Hindlimb muscle (tissue), 1 donor: ENCODE measurements around the gene GNAI2. TPM values are rescaled to one million over a fixed set of nuclear protein-coding genes. Genes with fewer than 3 reads are reported as not detected.
A peak's percentile ranks its signal among the peaks of the same experiment; 100 is the strongest.
"Not testable (repeated sequence)": the region's sequence is repeated elsewhere in the genome, so short reads cannot be mapped to it uniquely, and the experiment has no call there.

Source experiments
- DNase-seq: peaks from one replicate; pipeline ENCODE4 v3.0.0-alpha.2; 2013
- polyA plus RNA-seq: library from polyadenylated mRNA; unstranded; fragments of 120-200 nt; gene quantifications from one replicate; pipeline ENCODE4 v1.2.1, GENCODE V29; 2013; ENCODE audit not compliant: insufficient read length

GNAI2 gene
- polyA plus RNA-seq, 1 donor, result 187 TPM

DNA sequence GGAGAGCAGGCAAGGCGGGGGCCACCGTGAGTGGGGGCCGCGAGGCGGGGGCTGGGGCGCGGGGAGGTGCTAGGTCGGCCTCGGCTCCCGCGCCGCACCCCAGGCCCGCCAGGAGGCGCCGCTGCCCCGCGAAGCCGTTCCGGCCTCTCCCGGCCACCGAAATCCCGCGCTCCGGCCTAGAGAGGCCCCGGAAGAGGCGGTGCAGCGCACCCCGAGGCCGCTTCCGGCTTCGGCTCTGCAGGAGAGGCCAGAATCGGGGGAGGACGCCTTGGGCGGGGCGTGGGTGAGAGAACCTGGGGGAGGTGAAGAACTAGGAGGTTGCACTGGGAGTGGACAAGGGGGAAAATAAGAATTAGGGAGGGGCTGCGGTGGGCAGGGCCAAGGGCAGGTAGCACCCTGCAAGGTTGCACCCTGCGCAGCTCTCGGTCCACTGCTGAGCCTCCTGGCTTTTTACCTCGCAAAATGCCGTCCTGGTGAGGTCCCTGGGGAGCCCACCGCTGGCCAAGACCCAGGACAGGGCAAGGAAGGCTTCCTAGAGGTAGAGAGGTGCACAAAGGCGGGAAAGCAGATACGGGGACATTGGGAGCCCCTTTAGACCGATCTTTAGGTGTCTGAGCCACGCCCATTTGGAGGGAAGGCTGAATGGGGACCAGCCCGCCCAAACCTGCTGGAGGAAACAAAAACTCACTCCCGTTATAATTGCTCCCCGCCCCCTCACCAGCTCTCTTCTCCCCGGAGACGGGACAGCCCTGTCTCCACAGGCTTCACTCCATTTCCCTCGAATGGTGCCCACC is 8.4 kb upstream of the GNAI2 start:
- peak; percentile 93 for DNase-seq

DNA sequence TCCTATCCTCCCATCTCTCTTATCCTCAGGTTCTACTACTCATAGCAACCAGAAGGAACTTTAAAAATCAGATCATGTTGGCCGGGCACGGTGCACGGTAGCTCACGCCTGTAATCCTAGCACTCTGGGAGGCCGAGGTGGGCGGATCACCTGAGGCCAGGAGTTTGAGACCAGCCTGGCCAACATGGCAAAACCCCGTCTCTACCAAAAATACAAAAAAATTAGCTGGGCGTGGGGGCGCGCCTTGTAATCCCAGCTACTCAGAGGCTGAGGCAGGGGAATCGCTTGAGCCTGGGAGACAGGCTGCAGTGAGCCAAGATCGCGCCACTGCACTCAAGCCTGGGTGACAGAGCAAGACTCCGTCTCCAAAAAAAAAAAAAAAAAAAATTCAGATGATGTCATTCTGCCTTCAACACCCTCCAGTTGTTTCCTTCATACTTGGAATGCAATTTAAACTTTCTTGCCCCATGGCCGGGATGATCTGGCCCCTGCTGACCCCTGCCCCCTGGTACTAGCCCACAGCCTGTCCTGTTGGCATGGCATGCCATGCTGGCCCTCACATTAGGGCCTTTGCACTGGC is 7.7 kb upstream of the GNAI2 start:
- not testable (repeated sequence) for DNase-seq

GRCh38 chr3:50229490-50229889 is 6.5 kb upstream of the GNAI2 start:
- no peak for DNase-seq

- no peak for DNase-seq
Measured at GRCh38 chr3:50230104-50230793, 5.8 kb upstream of the GNAI2 start.

DNA sequence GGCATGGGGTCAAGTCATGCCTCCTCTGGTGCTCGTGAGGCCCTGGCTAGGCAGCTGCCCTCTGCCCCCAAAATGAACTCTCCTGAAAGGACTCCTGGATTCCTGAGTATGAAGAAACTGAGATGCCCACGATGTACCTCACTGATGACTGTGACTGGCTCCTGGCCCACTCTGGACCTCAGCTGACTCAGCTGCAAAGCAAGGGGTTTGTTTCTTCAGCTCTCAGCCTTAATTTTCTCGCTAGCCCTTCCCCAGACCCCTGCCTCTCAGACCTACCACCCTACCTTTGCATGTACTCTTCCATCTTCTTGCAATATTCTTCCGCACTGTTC is 5.2 kb upstream of the GNAI2 start:
- DNase-seq, result no peak

- no peak for DNase-seq
Measured at GRCh38 chr3:50231581-50231980, 4.4 kb upstream of the GNAI2 start.

DNA sequence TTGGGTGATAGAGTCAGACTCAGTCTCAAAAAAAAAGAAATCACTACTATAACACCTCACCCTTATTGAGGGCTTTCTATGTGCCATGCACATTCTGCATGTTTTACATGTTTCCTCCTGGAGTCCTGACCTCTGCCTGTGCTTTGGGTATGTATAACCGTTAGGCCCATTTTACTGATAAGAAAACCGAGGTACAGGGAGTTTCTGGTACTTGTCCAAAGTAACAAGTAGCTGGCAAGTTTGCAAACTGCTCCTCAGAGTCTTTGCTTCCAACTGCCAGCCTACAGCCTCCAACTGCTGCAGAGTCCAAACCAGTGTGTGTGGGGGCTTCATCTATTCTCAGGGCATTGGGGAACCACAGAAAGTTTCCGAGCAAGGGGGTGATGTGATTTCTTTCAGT is 3.7 kb upstream of the GNAI2 start:
- no peak for DNase-seq

DNA sequence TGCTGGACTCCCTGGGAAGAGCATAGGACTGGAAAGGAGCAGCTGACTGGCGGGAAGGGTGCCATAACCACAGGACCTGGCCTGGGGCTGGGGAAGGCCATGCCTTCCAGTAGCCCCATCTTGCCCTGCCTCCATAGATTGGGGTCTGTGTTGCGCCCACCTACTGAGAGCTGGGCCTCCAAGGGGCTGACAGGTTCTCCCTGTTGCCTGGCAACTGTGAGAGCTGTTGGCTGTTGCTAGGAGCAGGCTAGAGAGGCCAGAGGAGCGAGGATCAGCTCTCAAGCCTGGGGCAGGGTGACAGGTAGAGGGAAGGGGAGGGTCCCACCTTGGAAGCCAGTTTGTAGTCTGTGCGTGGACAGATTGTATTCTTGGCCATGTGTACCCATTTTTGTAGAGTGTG is 2.8 kb upstream of the GNAI2 start:
- DNase-seq, result no peak

DNA sequence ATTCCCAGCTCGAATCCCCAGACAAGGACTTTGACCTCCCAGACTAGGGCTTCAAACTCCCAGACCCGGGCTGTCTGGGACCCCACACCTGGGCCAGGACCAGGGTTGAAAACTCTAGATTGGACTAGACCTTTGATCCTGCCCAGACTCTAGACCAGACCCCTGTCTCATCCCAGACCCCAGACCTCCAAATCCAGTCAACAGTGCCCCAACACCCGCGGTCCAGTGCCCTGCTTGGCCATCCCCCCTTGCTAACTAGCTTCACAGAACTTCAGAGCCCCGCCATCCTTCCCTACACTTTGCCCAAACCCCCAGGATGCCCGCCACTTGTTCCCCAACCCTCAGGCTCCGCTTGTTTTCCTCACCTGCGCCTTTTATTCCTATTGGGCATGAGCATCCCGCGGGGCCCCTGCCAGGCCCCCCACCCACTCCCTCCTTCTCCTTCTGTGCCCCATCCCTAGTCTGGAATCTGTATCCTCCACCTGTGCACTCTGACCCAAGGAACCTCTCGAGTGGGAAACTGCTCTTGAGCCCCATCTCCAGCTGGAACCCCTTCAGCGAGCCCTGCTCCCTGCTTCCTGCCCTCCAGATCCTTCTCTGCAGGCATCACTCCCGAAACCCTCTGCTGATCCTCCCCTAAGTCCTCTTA is 604 bp downstream of the GNAI2 start:
- no peak for DNase-seq

- DNase-seq, result no peak
Measured at GRCh38 chr3:50237133-50237651, 1.2 kb downstream of the GNAI2 start.

DNA sequence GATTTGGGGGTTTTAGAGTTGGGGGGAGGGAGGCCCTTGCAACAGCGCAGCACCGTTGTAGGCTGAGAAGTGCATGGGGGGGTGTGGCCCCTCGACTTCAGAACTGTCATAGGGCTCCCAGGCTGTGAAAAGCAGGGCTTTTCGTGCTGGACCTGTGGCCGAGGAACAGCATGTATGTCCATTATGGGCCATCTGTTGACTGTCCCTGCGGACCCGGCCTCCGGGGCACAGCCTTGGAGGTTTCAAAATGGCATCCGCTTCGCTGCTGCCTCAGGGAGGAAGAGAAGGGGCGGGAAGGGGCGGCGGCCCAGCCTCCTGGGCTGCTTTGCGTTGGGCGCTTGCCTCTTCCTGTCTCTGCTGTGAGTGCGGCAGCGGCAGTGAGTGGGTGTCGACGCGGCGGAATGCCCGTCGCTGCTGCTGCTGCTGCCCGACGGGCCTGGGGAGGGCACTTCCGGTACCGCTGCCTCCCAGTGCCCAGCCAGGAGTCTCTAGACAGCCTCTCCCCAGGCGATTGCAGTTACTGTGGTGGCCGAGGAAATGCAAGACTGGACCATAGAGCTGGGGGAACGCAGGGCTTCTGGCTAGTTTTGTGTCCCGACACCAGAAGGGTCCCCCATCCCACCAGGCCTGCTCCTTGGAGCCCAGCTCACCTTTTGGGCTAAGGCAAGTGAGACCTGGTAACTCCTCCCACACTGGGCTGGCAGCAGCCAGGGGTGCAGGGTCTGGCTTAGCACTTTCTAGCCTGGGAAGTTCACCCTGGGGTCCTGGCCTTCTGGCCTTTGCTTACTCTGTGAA is 1.9 kb downstream of the GNAI2 start:
- peak; percentile 72 for DNase-seq

GRCh38 chr3:50238549-50239026 is 2.6 kb downstream of the GNAI2 start:
- DNase-seq, result no peak

DNA sequence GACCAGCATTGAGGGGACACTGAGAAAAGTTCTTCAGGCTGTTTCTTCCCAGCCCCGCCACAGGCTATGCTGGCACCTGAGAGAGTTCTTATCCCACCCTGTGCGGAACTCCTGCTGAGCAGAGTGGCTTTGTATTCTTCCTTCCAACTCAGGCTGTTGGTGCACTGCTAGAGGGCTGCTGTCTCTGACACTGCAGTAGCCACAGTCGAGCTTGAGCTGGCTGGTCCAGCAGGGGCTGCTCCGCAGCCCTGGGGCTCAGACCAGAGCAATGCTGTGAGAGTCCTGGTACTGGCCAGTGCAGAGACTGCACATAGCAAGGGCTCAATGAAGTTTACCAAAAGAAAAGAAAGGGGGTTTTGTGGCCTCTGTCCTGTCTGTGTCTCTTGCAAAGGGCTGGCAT is 3.6 kb downstream of the GNAI2 start:
- DNase-seq, result no peak

DNA sequence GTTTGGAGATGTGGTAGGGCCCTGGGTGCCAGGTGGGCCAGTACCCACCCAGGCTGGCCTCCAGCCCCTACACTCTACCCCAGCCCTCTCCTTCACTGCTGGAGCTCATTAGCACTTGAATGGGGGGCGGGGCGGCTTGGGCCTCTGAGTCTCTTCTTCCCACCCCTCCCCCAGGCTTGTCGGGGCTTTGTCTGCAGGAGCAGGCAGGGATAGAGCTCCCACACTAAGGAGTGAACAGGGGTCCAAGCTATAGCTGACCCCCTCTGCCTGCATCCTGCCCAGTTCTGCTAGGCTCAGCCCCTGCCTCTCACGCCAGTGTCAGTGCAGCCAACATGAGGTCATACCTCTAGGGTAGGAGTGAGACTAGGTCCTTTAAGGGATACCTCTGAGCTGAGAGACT is 5.2 kb downstream of the GNAI2 start:
- no peak for DNase-seq

- no peak for DNase-seq
Measured at GRCh38 chr3:50241713-50242380, 5.8 kb downstream of the GNAI2 start.

DNA sequence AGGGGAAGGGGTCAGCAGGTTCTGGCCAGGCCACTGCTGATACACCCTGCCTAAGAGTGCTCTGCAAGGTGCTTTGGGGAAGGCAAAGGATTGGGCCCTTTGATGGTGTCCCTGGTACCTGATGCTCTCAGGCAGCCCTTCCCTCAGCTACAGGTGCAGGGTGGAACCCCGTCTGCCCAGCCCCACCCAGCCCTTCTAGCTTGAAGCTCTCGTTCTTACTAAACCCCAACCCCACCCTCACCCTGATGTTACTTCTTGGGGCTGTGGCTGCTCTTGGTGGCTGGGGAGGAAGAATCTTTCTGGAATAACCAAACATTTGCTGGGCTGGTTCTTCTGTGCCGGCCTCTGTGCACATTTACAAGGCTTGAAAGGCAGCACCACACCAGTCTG is 6.4 kb downstream of the GNAI2 start:
- DNase-seq, result no peak

- DNase-seq, result no peak
Measured at GRCh38 chr3:50242851-50243542, 7.0 kb downstream of the GNAI2 start.

GRCh38 chr3:50243543-50243895 is 7.5 kb downstream of the GNAI2 start:
- no peak for DNase-seq

DNA sequence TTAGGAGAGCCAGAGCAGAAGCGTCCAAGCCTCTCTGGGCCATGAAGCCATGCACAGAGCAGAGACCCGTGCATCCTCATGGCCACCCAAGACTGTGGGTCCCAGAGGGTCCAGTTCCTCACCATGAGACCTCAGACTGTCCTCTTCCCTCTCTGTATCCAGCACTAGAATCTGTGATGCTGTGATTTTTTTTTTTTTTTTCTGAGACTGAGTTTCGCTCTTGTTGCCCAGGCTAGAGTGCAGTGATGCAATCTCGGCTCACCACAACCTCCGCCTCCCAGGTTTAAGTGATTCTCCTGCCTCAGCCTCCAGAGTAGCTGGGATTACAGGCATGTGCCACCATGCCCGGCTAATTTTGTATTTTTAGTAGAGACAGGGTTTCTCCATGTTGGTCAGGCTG is 8.8 kb downstream of the GNAI2 start:
- not testable (repeated sequence) for DNase-seq

- DNase-seq, result no peak
Measured at GRCh38 chr3:50245251-50245745, 9.3 kb downstream of the GNAI2 start.
